Kidney (tissue), 14 donors: ENCODE results near the gene COQ9. TPM values are rescaled to one million over a fixed set of nuclear protein-coding genes. Genes with fewer than 3 reads are reported as not detected.

ENCODE experiments used
- DNase-seq, 5 donors: peaks; one replicate each; pipeline ENCODE4 v3.0.0-alpha.2; 2013 to 2020
- FAIRE-seq: peaks from 2 replicates; lab custom pipeline; 2012; peaks lifted over from hg19 to GRCh38; lab: Jason Lieb, UNC
- H3K27ac ChIP-seq, 2 donors: one replicate each; pipeline ENCODE4 v1.7.0; 2013; ENCODE audit warnings: low read depth in 2 of 2, low read length in 2 of 2, inconsistent platforms in 1 of 2
- H3K27me3 ChIP-seq: one replicate; pipeline ENCODE4 v1.7.1; 2013; ENCODE audit warnings: low read length, inconsistent platforms; ENCODE audit not compliant: control insufficient read depth, insufficient read depth
- H3K36me3 ChIP-seq, 3 donors: one replicate each; pipeline versions ENCODE4 v1.7.0 to v1.7.1; 2013; ENCODE audit warnings: low read length in 3 of 3, control low read depth in 1 of 3, inconsistent platforms in 1 of 3; ENCODE audit not compliant: insufficient read depth in 3 of 3, control insufficient read depth in 2 of 3
- H3K4me1 ChIP-seq, 3 donors: one replicate each; pipeline versions ENCODE4 v1.7.0 to v1.7.1; 2013; ENCODE audit warnings: low read length in 3 of 3, inconsistent platforms in 1 of 3, low read depth in 1 of 3; ENCODE audit not compliant: control insufficient read depth in 2 of 3, insufficient read depth in 2 of 3
- H3K4me3 ChIP-seq, 3 donors: one replicate each; pipeline versions ENCODE4 v1.7.0 to v1.8.1; 2013; ENCODE audit warnings: low read length in 3 of 3, control low read depth in 1 of 3, inconsistent platforms in 1 of 3
- H3K9ac ChIP-seq, 3 donors: one replicate each; pipeline versions ENCODE4 v1.7.0 to v1.7.1; 2013; ENCODE audit warnings: low read length in 3 of 3, control low read depth in 1 of 3, inconsistent platforms in 1 of 3
- H3K9me3 ChIP-seq, 3 donors: one replicate each; pipeline versions ENCODE4 v1.7.0 to v1.7.1; 2013; ENCODE audit warnings: low read length in 3 of 3, control low read depth in 1 of 3, inconsistent platforms in 1 of 3; ENCODE audit not compliant: control insufficient read depth in 2 of 3, insufficient read depth in 1 of 3
- CTCF ChIP-seq: IDR thresholded peaks from 3 replicates; pipeline ENCODE4 v1.5.1; 2012; ENCODE audit warnings: mild to moderate bottlenecking, moderate library complexity, borderline replicate concordance; ENCODE audit not compliant: insufficient read depth; ENCODE audit errors: extremely low read depth
- intact Hi-C: fragments of 100-400 bp; cut with DNase I; formaldehyde crosslinking; loops from one replicate; pipeline ENCODE4 v1.11.1; 2022
- polyA plus RNA-seq: library from polyadenylated mRNA; stranded (reverse); fragments of 350-450 nt; fragmentation: Illumina TruSeq; extraction: RNeasy Lipid Tissue Mini Kit (QIAGEN cat#74804); gene quantifications from one replicate; pipeline ENCODE4 v1.2.3, GENCODE V29; 2014; ENCODE audit warnings: low read depth, low replicate concordance; ENCODE audit not compliant: insufficient read depth
- total RNA-seq: library from RNA; stranded (reverse); fragmentation: NEBNext Ultra II Directional; extraction: Animal tissue kit (Norgen Biotek cat#: 25700); gene quantifications from one replicate; pipeline ENCODE4 v1.2.1, GENCODE V29; 2021
- donor health status: control.
- donor health status: control.
- donor health status: control.
- donor health status: control.
- donor health status: control.
- donor health status: DM: yes; HTN: yes; CAD: no.
- donor health status: Normal renal cell carcinoma (clear cell type).

The COQ9 gene
- total and polyA plus RNA-seq, 2 donors from 2014 or later, result 78.0 to 200 TPM

GRCh38 chr16:57468346-57468745, 21.1 kb downstream of the COQ9 start:
- FAIRE-seq (no peak), DNase-seq (no peak)
- intact Hi-C loops, result no loop called here
- Histone ChIP-seq H3K36me3 (peaks cover 13 to 70% (median 49%) of the 10 kb centered on the region in 3 donors), H3K27me3 (no peaks in the 10 kb centered on the region), H3K9me3 (no peaks in the 10 kb centered on the region), H3K4me1 (peaks cover 0 to 43% (median 19%) of the 10 kb centered on the region in 3 donors), H3K9ac (no peak overlapping the region), H3K27ac (no peak overlapping the region), H3K4me3 (no peak overlapping the region)
- TF ChIP-seq CTCF, result no peak

- no peak overlapping the region for H3K27ac ChIP-seq
- no peak overlapping the region for H3K9ac ChIP-seq
- H3K9me3 ChIP-seq, result no peaks in the 10 kb centered on the region
- FAIRE-seq (no peak), DNase-seq (no peak)
- H3K27me3 ChIP-seq, result no peaks in the 10 kb centered on the region
- intact Hi-C loops, result no loop called here
- H3K36me3 ChIP-seq, result peaks cover 13 to 76% (median 55%) of the 10 kb centered on the region in 3 donors
- no peak for TF ChIP-seq CTCF
- no peak overlapping the region for H3K4me3 ChIP-seq
- H3K4me1 ChIP-seq, result peaks cover 0 to 40% (median 17%) of the 10 kb centered on the region in 3 donors
Observed at GRCh38 chr16:57469046-57469445, 21.8 kb downstream of the COQ9 start.

- H3K9me3 ChIP-seq, result no peaks in the 10 kb centered on the region
- DNase-seq (no peak), FAIRE-seq (no peak)
- intact Hi-C loops, result no loop called here
- no peak for TF ChIP-seq CTCF
- no peak overlapping the region for H3K4me3 ChIP-seq
- no peak overlapping the region for H3K9ac ChIP-seq
- peak overlapping the region; percentile 64 to 69 for H3K27ac ChIP-seq
- peaks cover 0 to 34% (median 17%) of the 10 kb centered on the region in 3 donors for H3K4me1 ChIP-seq
- no peaks in the 10 kb centered on the region for H3K27me3 ChIP-seq
- H3K36me3 ChIP-seq, result peaks cover 10 to 79% (median 58%) of the 10 kb centered on the region in 3 donors
Observed at GRCh38 chr16:57469917-57470470, 22.7 kb downstream of the COQ9 start.
